Subcutaneous abdominal adipose tissue (tissue), 5 donors: Measurements from ENCODE around the gene ATP11B.

Source experiments
- H3K27ac ChIP-seq: one replicate; pipeline ENCODE4 v1.7.0; 2013; ENCODE audit warnings: low read depth, mild to moderate bottlenecking, inconsistent platforms, low read length, moderate library complexity
- H3K27me3 ChIP-seq, 5 donors: one replicate each; pipeline ENCODE4 v1.7.0; 2013; ENCODE audit warnings: low read length in 5 of 5, inconsistent platforms in 1 of 5; ENCODE audit not compliant: control insufficient read depth in 5 of 5, insufficient read depth in 4 of 5
- H3K36me3 ChIP-seq, 5 donors: one replicate each; pipeline ENCODE4 v1.7.0; 2013; ENCODE audit warnings: low read length in 5 of 5; ENCODE audit not compliant: control insufficient read depth in 5 of 5, insufficient read depth in 5 of 5
- H3K4me1 ChIP-seq, 5 donors: one replicate each; pipeline ENCODE4 v1.7.0; 2013; ENCODE audit warnings: low read length in 5 of 5, mild to moderate bottlenecking in 3 of 5, moderate library complexity in 1 of 5; ENCODE audit not compliant: control insufficient read depth in 5 of 5, insufficient read depth in 5 of 5
- H3K4me3 ChIP-seq, 5 donors: one replicate each; pipeline ENCODE4 v1.7.0; 2013; ENCODE audit warnings: low read length in 5 of 5, low read depth in 1 of 5
- H3K9ac ChIP-seq, 5 donors: one replicate each; pipeline ENCODE4 v1.7.0; 2013; ENCODE audit warnings: low read length in 5 of 5, mild to moderate bottlenecking in 4 of 5, moderate library complexity in 3 of 5
- H3K9me3 ChIP-seq, 5 donors: one replicate each; pipeline ENCODE4 v1.7.0; 2013; ENCODE audit warnings: low read length in 5 of 5; ENCODE audit not compliant: control insufficient read depth in 5 of 5
- donor health status: healthy.
- donor health status: healthy.
- donor health status: healthy.
- donor health status: healthy.
- donor health status: healthy.

Gene ATP11B

DNA sequence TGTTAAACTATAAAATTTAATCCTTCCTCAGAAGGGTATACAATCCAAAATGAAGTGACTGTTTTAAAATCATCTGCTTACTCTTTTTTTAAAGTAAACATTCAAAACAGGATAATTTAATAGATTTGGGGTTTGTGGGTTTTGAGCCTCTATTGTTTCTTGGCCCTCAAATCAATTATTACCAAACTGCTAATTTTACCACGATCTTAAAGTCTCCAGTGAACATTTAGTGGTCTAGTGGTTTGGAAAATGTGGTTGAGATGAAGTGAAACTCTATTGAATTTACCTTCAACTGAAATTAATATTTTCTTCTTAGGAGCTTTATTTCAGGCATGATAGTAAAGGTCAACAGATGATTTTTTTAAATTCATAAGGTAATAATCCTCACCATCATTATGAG is 11.2 kb upstream of the ATP11B start:
- Histone ChIP-seq H3K9me3 (peaks cover 0 to 1% (median 0%) of the 10 kb centered on the region in 5 donors), H3K27ac (no peak overlapping the region), H3K4me3 (no peak overlapping the region), H3K9ac (no peak overlapping the region), H3K27me3 (peaks cover 0 to 8% (median 5%) of the 10 kb centered on the region in 5 donors), H3K36me3 (no peaks in the 10 kb centered on the region), H3K4me1 (no peaks in the 10 kb centered on the region)

DNA sequence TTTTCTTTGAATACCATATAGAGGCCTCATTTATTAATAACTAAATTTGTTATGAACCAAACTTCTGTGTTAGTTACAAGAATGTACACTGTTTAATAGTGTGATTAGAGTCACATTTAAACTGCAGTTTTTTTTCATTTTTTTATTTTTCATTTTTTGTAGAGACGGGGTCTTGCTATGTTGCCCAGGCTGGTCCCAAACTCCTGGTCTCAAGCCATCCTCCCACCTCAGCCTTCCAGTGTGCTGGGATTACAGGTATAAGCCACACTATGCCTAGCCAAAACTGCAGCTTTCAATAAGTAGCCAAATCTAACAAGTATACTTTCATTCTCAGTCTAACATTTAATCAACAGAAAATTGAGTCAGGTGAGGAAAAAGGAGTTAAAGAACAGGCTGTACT is 10.2 kb upstream of the ATP11B start:
- Histone ChIP-seq H3K27me3 (peaks cover 0 to 8% (median 3%) of the 10 kb centered on the region in 5 donors), H3K9ac (no peak overlapping the region), H3K4me3 (no peak overlapping the region), H3K27ac (no peak overlapping the region), H3K9me3 (no peaks in the 10 kb centered on the region), H3K36me3 (no peaks in the 10 kb centered on the region), H3K4me1 (no peaks in the 10 kb centered on the region)

DNA sequence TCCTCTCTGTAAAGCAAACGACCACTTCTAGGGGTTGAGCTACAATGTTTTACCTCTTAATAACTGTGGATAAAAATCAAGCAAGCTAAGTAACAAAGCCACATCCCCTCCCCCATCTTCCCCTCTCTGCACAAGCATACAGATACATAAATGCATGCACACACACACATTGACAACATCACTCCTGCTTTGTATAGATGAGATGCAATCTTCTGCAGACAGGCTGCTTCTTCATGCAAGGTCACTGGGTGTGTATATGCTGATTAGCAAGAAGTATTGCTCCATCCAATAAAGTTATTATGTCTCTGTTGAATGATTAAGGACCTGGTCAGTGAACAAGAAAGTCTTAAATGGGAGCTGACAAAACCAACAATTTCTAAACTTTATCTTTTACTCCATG is 8.8 kb upstream of the ATP11B start:
- Histone ChIP-seq H3K9ac (no peak overlapping the region), H3K27ac (no peak overlapping the region), H3K4me1 (no peaks in the 10 kb centered on the region), H3K27me3 (peaks cover 0 to 8% (median 4%) of the 10 kb centered on the region in 5 donors), H3K4me3 (no peak overlapping the region), H3K9me3 (no peaks in the 10 kb centered on the region), H3K36me3 (no peaks in the 10 kb centered on the region)

GRCh38 chr3:182785142-182785541 is 8.2 kb upstream of the ATP11B start:
- no peaks in the 10 kb centered on the region for H3K4me1 ChIP-seq
- peaks cover 0 to 8% (median 4%) of the 10 kb centered on the region in 5 donors for H3K27me3 ChIP-seq
- no peaks in the 10 kb centered on the region for H3K9me3 ChIP-seq
- no peak overlapping the region for H3K27ac ChIP-seq
- H3K9ac ChIP-seq, result no peak overlapping the region
- no peak overlapping the region for H3K4me3 ChIP-seq
- no peaks in the 10 kb centered on the region for H3K36me3 ChIP-seq

DNA sequence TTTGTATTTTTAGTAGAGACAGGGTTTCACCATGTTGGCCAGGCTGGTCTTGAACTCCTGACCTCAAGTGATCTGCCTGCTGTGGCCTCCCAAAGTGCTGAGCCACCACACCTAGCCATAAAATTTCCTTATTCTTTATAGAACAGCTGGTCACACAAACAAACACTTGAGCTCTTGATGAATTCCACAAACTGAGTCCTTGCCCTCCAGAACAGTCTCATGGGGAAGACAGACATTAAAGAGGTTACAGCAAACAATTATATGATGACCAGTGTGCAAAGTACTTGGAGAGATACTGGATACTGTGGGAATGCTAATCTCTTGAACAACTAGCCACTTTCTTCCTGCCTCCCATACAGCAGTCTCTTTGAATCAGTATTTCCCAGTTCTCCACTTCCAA is 7.5 kb upstream of the ATP11B start:
- Histone ChIP-seq H3K9me3 (no peaks in the 10 kb centered on the region), H3K36me3 (no peaks in the 10 kb centered on the region), H3K27ac (no peak overlapping the region), H3K27me3 (peaks cover 0 to 8% (median 4%) of the 10 kb centered on the region in 5 donors), H3K9ac (no peak overlapping the region), H3K4me3 (no peak overlapping the region), H3K4me1 (no peaks in the 10 kb centered on the region)

- no peak overlapping the region for H3K4me3 ChIP-seq
- no peaks in the 10 kb centered on the region for H3K9me3 ChIP-seq
- no peaks in the 10 kb centered on the region for H3K4me1 ChIP-seq
- H3K9ac ChIP-seq, result no peak overlapping the region
- H3K27me3 ChIP-seq, result peaks cover 0 to 8% (median 4%) of the 10 kb centered on the region in 5 donors
- H3K36me3 ChIP-seq, result no peaks in the 10 kb centered on the region
- no peak overlapping the region for H3K27ac ChIP-seq
Observed at GRCh38 chr3:182786564-182787196, 6.6 kb upstream of the ATP11B start.

GRCh38 chr3:182787302-182788036 is 5.8 kb upstream of the ATP11B start:
- H3K27ac ChIP-seq, result no peak overlapping the region
- no peaks in the 10 kb centered on the region for H3K9me3 ChIP-seq
- no peak overlapping the region for H3K9ac ChIP-seq
- no peak overlapping the region for H3K4me3 ChIP-seq
- no peaks in the 10 kb centered on the region for H3K36me3 ChIP-seq
- peaks cover 0 to 2% (median 1%) of the 10 kb centered on the region in 5 donors for H3K4me1 ChIP-seq
- H3K27me3 ChIP-seq, result peaks cover 0 to 8% (median 4%) of the 10 kb centered on the region in 5 donors

DNA sequence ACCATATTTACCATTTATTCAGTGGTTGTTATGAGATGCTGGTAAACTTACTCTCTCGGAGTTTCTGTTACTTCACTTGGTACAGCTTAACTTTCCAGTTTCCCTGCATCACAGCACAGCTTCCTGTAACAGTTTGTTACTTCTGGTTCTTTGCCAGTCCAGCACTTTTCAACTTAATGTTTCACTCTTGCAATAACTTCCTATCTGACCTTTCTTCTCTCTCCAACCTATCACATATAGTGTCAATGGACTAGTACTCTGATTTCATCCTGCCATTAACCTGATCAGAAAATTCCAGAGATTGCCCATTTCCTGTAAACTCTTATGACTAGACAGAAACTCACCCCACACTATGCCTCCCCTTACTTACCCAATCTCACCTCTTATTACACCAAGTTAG is 3.9 kb upstream of the ATP11B start:
- Histone ChIP-seq H3K27me3 (peaks cover 0 to 5% (median 4%) of the 10 kb centered on the region in 5 donors), H3K9ac (no peak overlapping the region), H3K36me3 (no peaks in the 10 kb centered on the region), H3K4me1 (peaks cover 0 to 11% (median 6%) of the 10 kb centered on the region in 5 donors), H3K9me3 (no peaks in the 10 kb centered on the region), H3K4me3 (no peak overlapping the region), H3K27ac (no peak overlapping the region)

- Histone ChIP-seq H3K36me3 (no peaks in the 10 kb centered on the region), H3K9me3 (no peaks in the 10 kb centered on the region), H3K4me3 (no peak overlapping the region), H3K9ac (no peak overlapping the region), H3K27me3 (peaks cover 0 to 5% (median 2%) of the 10 kb centered on the region in 5 donors), H3K4me1 (peaks cover 3 to 24% (median 18%) of the 10 kb centered on the region in 5 donors), H3K27ac (no peak overlapping the region)
Observed at GRCh38 chr3:182790612-182791011, 2.7 kb upstream of the ATP11B start.

DNA sequence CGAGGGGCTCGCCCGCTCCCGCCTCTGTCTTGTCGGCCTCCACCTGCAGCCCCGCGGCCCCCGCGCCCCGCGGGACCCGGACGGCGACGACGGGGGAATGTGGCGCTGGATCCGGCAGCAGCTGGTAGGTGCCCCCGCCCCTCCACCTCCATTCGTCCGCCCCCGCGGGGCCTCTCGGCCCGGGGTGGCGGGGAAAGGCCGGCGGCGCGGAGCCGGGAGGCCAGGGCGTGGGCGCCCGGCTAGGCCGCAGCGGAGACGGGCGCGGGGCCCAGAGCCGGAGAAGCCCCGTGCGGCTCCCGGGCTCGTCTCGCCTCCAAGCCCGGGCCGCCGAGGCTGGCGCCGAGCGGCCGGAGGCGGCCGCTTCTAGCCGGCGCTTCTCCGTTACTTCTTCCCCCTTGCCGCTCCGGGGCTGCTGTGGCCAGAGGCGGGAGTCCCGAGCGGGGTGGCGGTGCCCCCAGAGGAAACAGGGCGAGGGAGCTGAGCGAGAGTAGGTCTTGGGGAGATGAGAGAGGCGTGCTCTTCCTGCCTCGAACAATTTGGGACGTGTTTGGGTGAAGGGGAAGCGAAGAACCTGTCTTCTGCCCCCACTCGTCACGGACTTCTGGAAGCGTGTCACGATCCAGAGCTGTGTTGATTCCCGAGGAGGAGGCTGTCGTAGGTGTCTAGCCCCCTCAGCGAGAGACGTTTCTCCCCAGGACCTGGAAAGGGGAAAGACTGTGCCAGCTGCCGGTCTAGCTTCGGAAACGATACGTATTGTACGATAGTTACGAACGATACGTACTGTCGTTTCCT is 555 bp downstream of the ATP11B start:
- Histone ChIP-seq H3K36me3 (no peaks in the 10 kb centered on the region), H3K27ac (peak overlapping the region; percentile 98), H3K9me3 (no peaks in the 10 kb centered on the region), H3K27me3 (peaks cover 0 to 1% (median 0%) of the 10 kb centered on the region in 5 donors), H3K4me1 (peaks cover 3 to 25% (median 21%) of the 10 kb centered on the region in 5 donors), H3K4me3 (peak overlapping the region; percentile 90 to 98 (median 95)), H3K9ac (peak overlapping the region; percentile 96 to 100 (median 98))
